ENCODE data around the gene GNAQ. TPM values are rescaled to one million over a fixed set of nuclear protein-coding genes. Genes with fewer than 3 reads are reported as not detected.

GNAQ gene
- polyA plus RNA-seq, 1 of the 3 experiments (the other 2 are of a cell fraction): 20.9 TPM

DNA sequence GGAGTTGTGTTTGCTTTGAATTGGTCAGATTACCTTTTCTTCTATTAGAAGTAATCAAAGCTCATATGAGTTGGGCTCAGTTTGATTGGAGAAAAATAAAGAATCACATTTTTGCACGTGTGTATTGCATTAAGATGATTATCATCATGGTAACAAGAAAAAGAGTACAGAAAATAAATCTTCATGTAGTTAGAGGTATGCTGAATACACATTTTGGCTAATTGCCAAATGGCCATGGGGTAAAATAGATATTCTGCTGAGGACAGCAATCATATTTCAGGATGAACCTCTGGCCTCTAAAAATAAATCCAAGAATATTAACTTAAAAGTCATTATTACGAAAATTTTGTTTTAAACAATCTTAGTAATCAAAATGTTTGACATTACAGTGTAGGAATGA, 38.9 kb upstream of the GNAQ start:
- Histone ChIP-seq H3K4me1 (ENCODE audit: control insufficient read depth in 1 of 2, insufficient read depth in 2 of 2, low read depth in 1 of 2, low read length in 1 of 2) (no peaks in the 10 kb centered on the region), H3K27me3 (ENCODE audit: insufficient read depth) (no peaks in the 10 kb centered on the region), H2AFZ (ENCODE audit: low read depth) (no peak overlapping the region), H4K20me1 (ENCODE audit: insufficient read depth) (no peaks in the 10 kb centered on the region), H3K27ac (ENCODE audit: low read depth in 2 of 2, low read length in 1 of 2) (no peak overlapping the region), H3K9me3 (no peaks in the 10 kb centered on the region), H3K9me2 (no peaks in the 10 kb centered on the region), H3K9ac (no peak overlapping the region), H3F3A (replicated peaks; ENCODE audit: insufficient read depth) (no peaks in the 10 kb centered on the region), H3K36me3 (replicated peaks in 1 of 2; ENCODE audit: control insufficient read depth in 1 of 2, insufficient read depth in 2 of 2, low read length in 1 of 2) (no peaks in the 10 kb centered on the region), H3K4me3 (ENCODE audit: low read depth in 2 of 2, low read length in 1 of 2) (no peak overlapping the region), H3K79me2 (ENCODE audit: insufficient read depth) (no peaks in the 10 kb centered on the region), H3K4me2 (no peak overlapping the region)
- TF ChIP-seq SIN3A (IDR thresholded peaks at IDR 0.05; ENCODE audit: borderline replicate concordance, low read depth, low read length) (no peak), YY1 (IDR thresholded peaks at IDR 0.05; ENCODE audit: low read depth) (no peak), POLR2AphosphoS5 (IDR thresholded peaks at IDR 0.05; ENCODE audit: low read depth, low read length) (no peak), CHD2 (IDR thresholded peaks at IDR 0.05; ENCODE audit: low read length, partially characterized antibody) (no peak), NFIC (IDR thresholded peaks at IDR 0.05; ENCODE audit: borderline replicate concordance) (no peak), EP300 (IDR thresholded peaks at IDR 0.05; ENCODE audit: borderline replicate concordance in 1 of 2, low read depth in 1 of 2, low read length in 1 of 2) (no peak), RCOR1 (IDR thresholded peaks at IDR 0.05; ENCODE audit: low read length) (no peak), GATA2 (CRISPR knock-in tag; IDR thresholded peaks at IDR 0.05) (no peak), FOSL2 (IDR thresholded peaks at IDR 0.05; ENCODE audit: borderline replicate concordance, low read depth) (no peak), TEAD4 (IDR thresholded peaks at IDR 0.05; ENCODE audit: borderline replicate concordance, insufficient read depth) (no peak), TAF1 (IDR thresholded peaks at IDR 0.05; ENCODE audit: borderline replicate concordance, low read depth, low read length) (no peak), RAD21 (IDR thresholded peaks at IDR 0.05; ENCODE audit: low read length) (no peak)
- TF ChIP-seq, protein P1, sequence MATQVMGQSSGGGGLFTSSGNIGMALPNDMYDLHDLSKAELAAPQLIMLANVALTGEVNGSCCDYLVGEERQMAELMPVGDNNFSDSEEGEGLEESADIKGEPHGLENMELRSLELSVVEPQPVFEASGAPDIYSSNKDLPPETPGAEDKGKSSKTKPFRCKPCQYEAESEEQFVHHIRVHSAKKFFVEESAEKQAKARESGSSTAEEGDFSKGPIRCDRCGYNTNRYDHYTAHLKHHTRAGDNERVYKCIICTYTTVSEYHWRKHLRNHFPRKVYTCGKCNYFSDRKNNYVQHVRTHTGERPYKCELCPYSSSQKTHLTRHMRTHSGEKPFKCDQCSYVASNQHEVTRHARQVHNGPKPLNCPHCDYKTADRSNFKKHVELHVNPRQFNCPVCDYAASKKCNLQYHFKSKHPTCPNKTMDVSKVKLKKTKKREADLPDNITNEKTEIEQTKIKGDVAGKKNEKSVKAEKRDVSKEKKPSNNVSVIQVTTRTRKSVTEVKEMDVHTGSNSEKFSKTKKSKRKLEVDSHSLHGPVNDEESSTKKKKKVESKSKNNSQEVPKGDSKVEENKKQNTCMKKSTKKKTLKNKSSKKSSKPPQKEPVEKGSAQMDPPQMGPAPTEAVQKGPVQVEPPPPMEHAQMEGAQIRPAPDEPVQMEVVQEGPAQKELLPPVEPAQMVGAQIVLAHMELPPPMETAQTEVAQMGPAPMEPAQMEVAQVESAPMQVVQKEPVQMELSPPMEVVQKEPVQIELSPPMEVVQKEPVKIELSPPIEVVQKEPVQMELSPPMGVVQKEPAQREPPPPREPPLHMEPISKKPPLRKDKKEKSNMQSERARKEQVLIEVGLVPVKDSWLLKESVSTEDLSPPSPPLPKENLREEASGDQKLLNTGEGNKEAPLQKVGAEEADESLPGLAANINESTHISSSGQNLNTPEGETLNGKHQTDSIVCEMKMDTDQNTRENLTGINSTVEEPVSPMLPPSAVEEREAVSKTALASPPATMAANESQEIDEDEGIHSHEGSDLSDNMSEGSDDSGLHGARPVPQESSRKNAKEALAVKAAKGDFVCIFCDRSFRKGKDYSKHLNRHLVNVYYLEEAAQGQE (IDR thresholded peaks at IDR 0.05; ENCODE audit: low read depth, low read length): no peak
- TF ChIP-seq, protein P2, sequence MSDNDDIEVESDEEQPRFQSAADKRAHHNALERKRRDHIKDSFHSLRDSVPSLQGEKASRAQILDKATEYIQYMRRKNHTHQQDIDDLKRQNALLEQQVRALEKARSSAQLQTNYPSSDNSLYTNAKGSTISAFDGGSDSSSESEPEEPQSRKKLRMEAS (IDR thresholded peaks at IDR 0.05; ENCODE audit: low read depth): no peak
- TF ChIP-seq, protein P3, sequence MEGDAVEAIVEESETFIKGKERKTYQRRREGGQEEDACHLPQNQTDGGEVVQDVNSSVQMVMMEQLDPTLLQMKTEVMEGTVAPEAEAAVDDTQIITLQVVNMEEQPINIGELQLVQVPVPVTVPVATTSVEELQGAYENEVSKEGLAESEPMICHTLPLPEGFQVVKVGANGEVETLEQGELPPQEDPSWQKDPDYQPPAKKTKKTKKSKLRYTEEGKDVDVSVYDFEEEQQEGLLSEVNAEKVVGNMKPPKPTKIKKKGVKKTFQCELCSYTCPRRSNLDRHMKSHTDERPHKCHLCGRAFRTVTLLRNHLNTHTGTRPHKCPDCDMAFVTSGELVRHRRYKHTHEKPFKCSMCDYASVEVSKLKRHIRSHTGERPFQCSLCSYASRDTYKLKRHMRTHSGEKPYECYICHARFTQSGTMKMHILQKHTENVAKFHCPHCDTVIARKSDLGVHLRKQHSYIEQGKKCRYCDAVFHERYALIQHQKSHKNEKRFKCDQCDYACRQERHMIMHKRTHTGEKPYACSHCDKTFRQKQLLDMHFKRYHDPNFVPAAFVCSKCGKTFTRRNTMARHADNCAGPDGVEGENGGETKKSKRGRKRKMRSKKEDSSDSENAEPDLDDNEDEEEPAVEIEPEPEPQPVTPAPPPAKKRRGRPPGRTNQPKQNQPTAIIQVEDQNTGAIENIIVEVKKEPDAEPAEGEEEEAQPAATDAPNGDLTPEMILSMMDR (IDR thresholded peaks at IDR 0.05): no peak
- whole genome bisulfite sequencing (ENCODE audit: low lambda C conversion rate): 11% methylated on average over 2 of the region's 2 CpGs
- no peak for DNase-seq
- POLR2A ChIA-PET: no interaction called here
- CTCF ChIA-PET: no interaction called here

Measured in SK-N-SH (cell line).